HepG2 (cell line): Measurements from ENCODE around the gene RABGAP1. TPM values are rescaled to one million over a fixed set of nuclear protein-coding genes. Genes with fewer than 3 reads are reported as not detected.

Source experiments
- ATAC-seq: fragments of 200-7000 bp; cut with Tn5 transposase; 3 replicates; pipeline ENCODE4 v1.9.1; 2020; ENCODE audit warnings: mild to moderate bottlenecking, moderate library complexity
- BruUV-seq: library from RNA; stranded (reverse); fragments of 400-500 nt; replicated peaks from 2 replicates; lab custom pipeline; 2021; lab: Mats Ljungman, UMichigan
- CTCF ChIA-PET: fragments of 300-600 bp; formaldehyde crosslinking; extraction: SDS; loops from one replicate; lab custom pipeline; 2021; ENCODE audit warnings: low total read pairs, inconsistent platforms, low intra/inter-chr PET ratio; lab: Yijun Ruan, JAX
- POLR2A ChIA-PET: fragments of 350-600 bp; sonication (Branson Sonifier 250); formaldehyde crosslinking; loops from one replicate; lab custom pipeline; 2020; ENCODE audit warnings: antibody characterized with exemption, inconsistent platforms; lab: Yijun Ruan, JAX
- DNase-seq: peaks from one replicate; pipeline ENCODE4 v3.0.0-alpha.2; 2015; ENCODE audit warnings: low spot score
- FAIRE-seq: peaks from 3 replicates; lab custom pipeline; 2011; peaks lifted over from hg19 to GRCh38; lab: Jason Lieb, UNC
- H2AFZ ChIP-seq: one replicate; pipeline ENCODE4 v1.6.1; 2011; ENCODE audit warnings: low read length, inconsistent platforms
- H3K27ac ChIP-seq: fragments of 300-600 bp; 3 replicates; pipeline ENCODE4 v1.8.0; 2011; ENCODE audit warnings: mixed run types, mild to moderate bottlenecking, mixed read lengths, low read length, inconsistent platforms; ENCODE audit not compliant: insufficient read depth; ENCODE audit errors: extremely low read length
- H3K27me3 ChIP-seq, 2 experiments: fragments of 200-600 bp in 1 of 2; 2 replicates in 1 of 2; 3 replicates in 1 of 2; pipeline versions ENCODE4 v1.6.0 to v1.8.0; 2011; ENCODE audit warnings: low read length in 2 of 2, mild to moderate bottlenecking in 2 of 2, moderate library complexity in 2 of 2, inconsistent platforms in 1 of 2; ENCODE audit not compliant: insufficient read depth in 2 of 2, control insufficient read depth in 1 of 2
- H3K36me3 ChIP-seq, 2 experiments: fragments of 200-600 bp in 1 of 2; replicated peaks in 1 of 2; 2 replicates in 1 of 2; 3 replicates in 1 of 2; pipeline versions ENCODE4 v1.5.1 to v1.8.0; 2011; ENCODE audit warnings: low read length in 2 of 2, inconsistent platforms in 1 of 2; ENCODE audit not compliant: insufficient read depth in 2 of 2, control insufficient read depth in 1 of 2
- H3K4me1 ChIP-seq: 2 replicates; pipeline ENCODE4 v1.5.1; 2012; ENCODE audit warnings: low read length, inconsistent platforms; ENCODE audit not compliant: insufficient read depth
- H3K4me2 ChIP-seq: 2 replicates; pipeline ENCODE4 v1.6.0; 2011; ENCODE audit warnings: low read depth, low read length, inconsistent platforms
- H3K4me3 ChIP-seq, 3 experiments: fragments of 200-600 bp in 1 of 3; sonication (generic), shearing (Covaris generic) in 1 of 3; replicated peaks in 1 of 3; 2 replicates each; pipeline ENCODE4 v1.5.1; 2011 to 2016; ENCODE audit warnings: low read length in 3 of 3, inconsistent platforms in 2 of 3, low read depth in 2 of 3, mild to moderate bottlenecking in 2 of 3, control low read depth in 1 of 3, mixed read lengths in 1 of 3; ENCODE audit not compliant: insufficient read depth in 1 of 3
- H3K79me2 ChIP-seq: one replicate; pipeline ENCODE4 v1.6.1; 2011; ENCODE audit warnings: low read length, inconsistent platforms; ENCODE audit not compliant: insufficient read depth
- H3K9ac ChIP-seq: 2 replicates; pipeline ENCODE4 v1.6.0; 2011; ENCODE audit warnings: mild to moderate bottlenecking, low read depth, low read length, inconsistent platforms; ENCODE audit not compliant: insufficient read depth
- H3K9me3 ChIP-seq: 2 replicates; pipeline ENCODE4 v1.5.1; 2012; ENCODE audit warnings: mild to moderate bottlenecking, low read length
- H4K20me1 ChIP-seq: 2 replicates; pipeline ENCODE4 v1.6.0; 2011; ENCODE audit warnings: inconsistent platforms, mild to moderate bottlenecking, low read length, moderate library complexity; ENCODE audit not compliant: insufficient read depth
- FOXO4 ChIP-seq: sonication (generic); formaldehyde crosslinking; conservative IDR thresholded peaks from 2 replicates; pipeline ENCODE4 v1.8.1; 2023; ENCODE audit warnings: missing genetic modification reagents
- GATAD2A ChIP-seq: IDR thresholded peaks from 2 replicates; pipeline ENCODE4 v1.6.1; 2016
- HES4 ChIP-seq: sonication (generic); formaldehyde crosslinking; IDR thresholded peaks from 2 replicates; pipeline ENCODE4 v1.9.0; 2021; ENCODE audit warnings: mild to moderate bottlenecking, missing genetic modification reagents, borderline replicate concordance
- HNRNPH1 ChIP-seq: fragments of 200-400 bp; formaldehyde crosslinking; optimal IDR thresholded peaks from 2 replicates; pipeline ENCODE3; 2017; ENCODE audit warnings: mild to moderate bottlenecking, low read depth, low read length
- HNRNPL ChIP-seq: fragments of 200-400 bp; formaldehyde crosslinking; IDR thresholded peaks from 2 replicates; pipeline ENCODE4 v1.6.1; 2017; ENCODE audit warnings: mild to moderate bottlenecking, low read depth, low read length
- KLF12 ChIP-seq: sonication (generic); formaldehyde crosslinking; IDR thresholded peaks from 2 replicates; pipeline ENCODE4 v1.4.0; 2020; ENCODE audit warnings: missing genetic modification reagents, borderline replicate concordance
- MLX ChIP-seq: IDR thresholded peaks from 2 replicates; pipeline ENCODE4 v1.6.1; 2016
- NFIC ChIP-seq: IDR thresholded peaks from 2 replicates; pipeline ENCODE4 v1.6.1; 2012; ENCODE audit warnings: mild to moderate bottlenecking, low read length, inconsistent platforms
- SAFB2 ChIP-seq: sonication (generic); formaldehyde crosslinking; IDR thresholded peaks from 2 replicates; pipeline ENCODE4 v1.5.1; 2020; ENCODE audit warnings: missing genetic modification reagents, low read depth, mild to moderate bottlenecking, borderline replicate concordance
- ZBTB21 ChIP-seq: sonication (generic); formaldehyde crosslinking; IDR thresholded peaks from 2 replicates; pipeline ENCODE4 v1.4.0; 2020; ENCODE audit warnings: missing genetic modification reagents
- ZBTB43 ChIP-seq: sonication (generic); formaldehyde crosslinking; conservative IDR thresholded peaks from 2 replicates; pipeline ENCODE4 v1.4.0; 2020; ENCODE audit warnings: missing genetic modification reagents
- ZNF879 ChIP-seq: sonication (generic); formaldehyde crosslinking; IDR thresholded peaks from 2 replicates; pipeline ENCODE4 v1.8.1; 2023; ENCODE audit warnings: missing genetic modification reagents
- WGBS: methylation state at CpG from one replicate; pipeline ENCODE4 v1.1.6; 2017; ENCODE audit warnings: low lambda C conversion rate; 5-methylcytosine and 5-hydroxymethylcytosine counted together
- in situ Hi-C: cut with HindIII; loops from 2 replicates; pipeline ENCODE4 v1.10.0; 2017; ENCODE audit warnings: low pct_unique_long_range_greater_than_20kb; ENCODE audit not compliant: extremely low pct_ligation_motif_present
- intact Hi-C: fragments of 100-400 bp; cut with micrococcal nuclease; formaldehyde crosslinking; loops from one replicate; pipeline ENCODE4 v1.10.0; 2022; ENCODE audit not compliant: unreplicated experiment
- polyA plus RNA-seq, 8 experiments: library from polyadenylated mRNA; depleted of rRNA in 3 of 8; stranded (reverse) in 7 of 8; unstranded in 1 of 8; fragments of >200 nt; fragmentation: Illumina TruSeq in 4 of 8; extraction: Trizol in 4 of 8; gene quantifications; 2 replicates each; pipeline versions ENCODE4 v1.2.1 to v1.2.3, GENCODE V29; 2011 to 2016; ENCODE audit warnings: low read depth in 4 of 8, missing spikeins in 1 of 8, mixed read lengths in 1 of 8; ENCODE audit not compliant: insufficient read depth in 1 of 8
- total RNA-seq, 5 experiments: library from RNA; depleted of rRNA; stranded (reverse); fragments of >200 nt; fragmentation: Illumina TruSeq; extraction: Trizol; gene quantifications; 2 replicates each; pipeline ENCODE4 v1.2.3, GENCODE V29; 2016; ENCODE audit warnings: low read depth in 1 of 5
- TF ChIP-seq, protein P1 (sequence below): sonication (generic); formaldehyde crosslinking; IDR thresholded peaks from 2 replicates; pipeline ENCODE4 v1.4.0; 2020; ENCODE audit warnings: missing genetic modification reagents
- TF ChIP-seq, protein P2 (sequence below): sonication (generic); formaldehyde crosslinking; IDR thresholded peaks from 2 replicates; pipeline ENCODE4 v1.4.0; 2020; ENCODE audit warnings: missing genetic modification reagents, borderline replicate concordance

RABGAP1 gene
- total and polyA plus RNA-seq, 2 of the 13 experiments (the other 11 are each of a cell fraction or from before 2014, with no cell fraction given): 19.1 to 19.3 TPM

- peaks cover 24% of the 10 kb centered on the region for H3K4me1 ChIP-seq
- 91% methylated on average over 6 of the region's 6 CpGs for WGBS
- peaks cover 6 to 11% of the 10 kb centered on the region in 2 experiments; a peak in 4 of 5 replicates for H3K36me3 ChIP-seq
- intact Hi-C loops (no loop called here), in situ Hi-C loops (no loop called here)
- no peak overlapping the region for H2AFZ ChIP-seq
- H3K9ac ChIP-seq: no peak overlapping the region
- POLR2A ChIA-PET: no interaction called here
- CTCF ChIA-PET: no interaction called here
- no peaks in the 10 kb centered on the region for H3K27me3 ChIP-seq
- no peaks in the 10 kb centered on the region for H3K79me2 ChIP-seq
- no peaks in the 10 kb centered on the region for H3K9me3 ChIP-seq
- no peak overlapping the region for H3K4me2 ChIP-seq
- BruUV-seq: no TSS peak
- H4K20me1 ChIP-seq: no peaks in the 10 kb centered on the region
- FAIRE-seq (no peak), DNase-seq (no peak), ATAC-seq (no peak)
- no peak overlapping the region for H3K27ac ChIP-seq
- H3K4me3 ChIP-seq: no peak overlapping the region
- no peak for TF ChIP-seq SAFB2 (CRISPR knock-in tag)
These were observed 191.9 kb downstream of the RABGAP1 start for GRCh38 chr9:123132696-123133095.

DNA sequence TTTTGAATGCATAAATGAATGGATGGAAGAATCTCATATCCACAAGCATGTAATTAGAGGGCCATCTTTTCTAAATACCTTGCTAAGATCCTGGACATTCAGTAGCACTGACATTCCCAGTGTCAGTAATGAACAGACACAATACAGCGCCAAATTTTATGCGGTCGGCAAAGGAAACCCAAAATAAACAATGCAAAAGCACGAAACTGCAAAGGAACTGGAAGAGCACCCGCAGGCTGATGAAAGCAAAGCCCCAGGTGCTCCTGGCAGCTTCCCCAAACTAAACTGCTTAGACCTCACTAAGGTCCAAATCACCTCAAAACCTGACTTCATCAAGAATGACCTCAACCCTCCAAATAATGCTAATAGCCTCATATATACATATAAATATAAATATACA lies 194.6 kb downstream of the RABGAP1 start:
- Histone ChIP-seq H4K20me1 (no peaks in the 10 kb centered on the region), H2AFZ (no peak overlapping the region), H3K9ac (no peak overlapping the region), H3K27me3 (no peaks in the 10 kb centered on the region), H3K36me3 (peaks cover 1 to 12% of the 10 kb centered on the region in 2 experiments; a peak in 3 of 5 replicates), H3K9me3 (no peaks in the 10 kb centered on the region), H3K4me1 (peaks cover 24% of the 10 kb centered on the region), H3K79me2 (no peaks in the 10 kb centered on the region), H3K27ac (no peak overlapping the region), H3K4me3 (no peak overlapping the region), H3K4me2 (no peak overlapping the region)
- intact Hi-C loops: no loop called here
- DNase-seq: no peak
- no peak for FAIRE-seq
- 97% methylated on average over 5 of the region's 5 CpGs for WGBS
- no peak for TF ChIP-seq ZBTB21 (CRISPR knock-in tag)
- TF ChIP-seq, protein P1, sequence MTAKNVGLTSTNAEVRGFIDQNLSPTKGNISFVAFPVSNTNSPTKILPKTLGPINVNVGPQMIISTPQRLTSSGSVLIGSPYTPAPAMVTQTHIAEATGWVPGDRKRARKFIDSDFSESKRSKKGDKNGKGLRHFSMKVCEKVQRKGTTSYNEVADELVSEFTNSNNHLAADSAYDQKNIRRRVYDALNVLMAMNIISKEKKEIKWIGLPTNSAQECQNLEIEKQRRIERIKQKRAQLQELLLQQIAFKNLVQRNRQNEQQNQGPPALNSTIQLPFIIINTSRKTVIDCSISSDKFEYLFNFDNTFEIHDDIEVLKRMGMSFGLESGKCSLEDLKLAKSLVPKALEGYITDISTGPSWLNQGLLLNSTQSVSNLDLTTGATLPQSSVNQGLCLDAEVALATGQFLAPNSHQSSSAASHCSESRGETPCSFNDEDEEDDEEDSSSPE (CRISPR knock-in tag): no peak
- TF ChIP-seq, protein P2, sequence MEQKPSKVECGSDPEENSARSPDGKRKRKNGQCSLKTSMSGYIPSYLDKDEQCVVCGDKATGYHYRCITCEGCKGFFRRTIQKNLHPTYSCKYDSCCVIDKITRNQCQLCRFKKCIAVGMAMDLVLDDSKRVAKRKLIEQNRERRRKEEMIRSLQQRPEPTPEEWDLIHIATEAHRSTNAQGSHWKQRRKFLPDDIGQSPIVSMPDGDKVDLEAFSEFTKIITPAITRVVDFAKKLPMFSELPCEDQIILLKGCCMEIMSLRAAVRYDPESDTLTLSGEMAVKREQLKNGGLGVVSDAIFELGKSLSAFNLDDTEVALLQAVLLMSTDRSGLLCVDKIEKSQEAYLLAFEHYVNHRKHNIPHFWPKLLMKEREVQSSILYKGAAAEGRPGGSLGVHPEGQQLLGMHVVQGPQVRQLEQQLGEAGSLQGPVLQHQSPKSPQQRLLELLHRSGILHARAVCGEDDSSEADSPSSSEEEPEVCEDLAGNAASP (CRISPR knock-in tag): no peak
- TF ChIP-seq MLX (CRISPR knock-in tag): no peak
- no peak for TF ChIP-seq GATAD2A (CRISPR knock-in tag)
- TF ChIP-seq HES4: no peak
- TF ChIP-seq HNRNPH1: no peak
- TF ChIP-seq NFIC: no peak
- no peak for TF ChIP-seq KLF12 (CRISPR knock-in tag)
- no peak for TF ChIP-seq HNRNPL
- TF ChIP-seq ZBTB43 (CRISPR knock-in tag): no peak
- TF ChIP-seq FOXO4 (CRISPR knock-in tag): no peak
- no peak for TF ChIP-seq ZNF879
- BruUV-seq: no TSS peak
- POLR2A ChIA-PET: no interaction called here
- CTCF ChIA-PET: no interaction called here
- in situ Hi-C loops: no loop called here
- no peak for ATAC-seq
